GM12878 (cell line): ENCODE data around the gene CATSPER4. TPM values are rescaled to one million over a fixed set of nuclear protein-coding genes. Genes with fewer than 3 reads are reported as not detected.

Experiments
- ATAC-seq: fragments of 200-7000 bp; cut with Tn5 transposase; 3 replicates; pipeline ENCODE4 v1.9.1; 2020; ENCODE audit warnings: mild to moderate bottlenecking, moderate library complexity
- BruUV-seq: library from RNA; stranded (reverse); fragments of 400-500 nt; replicated peaks from 2 replicates; lab custom pipeline; 2021; lab: Mats Ljungman, UMichigan
- CTCF ChIA-PET: fragments of 300-600 bp; sonication (Branson Sonifier 250); formaldehyde crosslinking; extraction: SDS; loops from one replicate; lab custom pipeline; 2021; ENCODE audit warnings: inconsistent platforms; lab: Yijun Ruan, JAX
- POLR2A ChIA-PET: fragments of 350-600 bp; formaldehyde crosslinking; extraction: SDS; loops from one replicate; lab custom pipeline; 2021; ENCODE audit warnings: inconsistent platforms; lab: Charles Lee
- RAD21 ChIA-PET: fragments of 300-600 bp; sonication (Branson Sonifier 250); formaldehyde crosslinking; loops from one replicate; lab custom pipeline; 2023; ENCODE audit warnings: antibody characterized with exemption; ENCODE audit not compliant: unreplicated experiment; lab: Charles Lee
- SMC1A ChIA-PET: fragments of 300-600 bp; sonication (Branson Sonifier 250); formaldehyde crosslinking; loops from one replicate; lab custom pipeline; 2023; ENCODE audit not compliant: unreplicated experiment, uncharacterized antibody; lab: Charles Lee
- DNase-seq: peaks from one replicate; pipeline ENCODE4 v3.0.0-alpha.2; 2011; ENCODE audit warnings: low read depth, low spot score
- FAIRE-seq: peaks from 3 replicates; lab custom pipeline; 2011; peaks lifted over from hg19 to GRCh38; lab: Jason Lieb, UNC
- H2AFZ ChIP-seq: 2 replicates; pipeline ENCODE4 v1.6.0; 2011; ENCODE audit warnings: low read depth, low read length, control low read depth; ENCODE audit not compliant: control insufficient read depth
- H3K27ac ChIP-seq: 2 replicates; pipeline ENCODE4 v1.5.1; 2011; ENCODE audit warnings: control low read depth; ENCODE audit not compliant: control insufficient read depth, insufficient read depth
- H3K27me3 ChIP-seq, 2 experiments: replicated peaks in 1 of 2; 2 replicates each; pipeline versions ENCODE4 v1.6.0 to v1.6.1; 2011; ENCODE audit warnings: low read length in 1 of 2; ENCODE audit not compliant: control insufficient read depth in 2 of 2, insufficient read depth in 2 of 2
- H3K36me3 ChIP-seq, 2 experiments: 2 replicates each; pipeline ENCODE4 v1.5.1; 2011; ENCODE audit warnings: low read length in 1 of 2; ENCODE audit not compliant: control insufficient read depth in 2 of 2, insufficient read depth in 2 of 2
- H3K4me1 ChIP-seq: 2 replicates; pipeline ENCODE4 v1.6.1; 2011; ENCODE audit warnings: mild to moderate bottlenecking, low read length, moderate library complexity, mixed read lengths; ENCODE audit not compliant: control insufficient read depth, insufficient read depth
- H3K4me2 ChIP-seq: 2 replicates; pipeline ENCODE4 v1.6.0; 2011; ENCODE audit warnings: control low read depth; ENCODE audit not compliant: control insufficient read depth, insufficient read depth
- H3K4me3 ChIP-seq: fragments of 200-600 bp; sonication (generic); 2 replicates; pipeline ENCODE4 v1.5.1; 2016
- H3K79me2 ChIP-seq: 2 replicates; pipeline ENCODE4 v1.6.0; 2011; ENCODE audit warnings: low read length; ENCODE audit not compliant: control insufficient read depth, insufficient read depth
- H3K9ac ChIP-seq: 2 replicates; pipeline ENCODE4 v1.8.0; 2011; ENCODE audit warnings: low read length, control low read depth, mixed read lengths; ENCODE audit not compliant: control insufficient read depth, insufficient read depth
- H3K9me3 ChIP-seq: replicated peaks from 3 replicates; pipeline ENCODE4 v1.5.1; 2011; ENCODE audit warnings: mild to moderate bottlenecking, low read length; ENCODE audit not compliant: control insufficient read depth, insufficient read depth
- H4K20me1 ChIP-seq: 2 replicates; pipeline ENCODE4 v1.6.0; 2011; ENCODE audit not compliant: control insufficient read depth, insufficient read depth
- BACH1 ChIP-seq: fragments of 450-650 bp; IDR thresholded peaks from 2 replicates; pipeline ENCODE4 v1.6.1; 2017; ENCODE audit warnings: mild to moderate bottlenecking, borderline replicate concordance
- BMI1 ChIP-seq: fragments of 450-650 bp; IDR thresholded peaks from 2 replicates; pipeline ENCODE4 v1.6.1; 2016; ENCODE audit warnings: mild to moderate bottlenecking, moderate library complexity, borderline replicate concordance
- DPF2 ChIP-seq: fragments of 450-650 bp; IDR thresholded peaks from 2 replicates; pipeline ENCODE4 v1.6.1; 2017; ENCODE audit warnings: mild to moderate bottlenecking
- ESRRA ChIP-seq: IDR thresholded peaks from 2 replicates; pipeline ENCODE4 v1.6.1; 2012; ENCODE audit warnings: mild to moderate bottlenecking, low read length, improper control_type of control experiment
- HSF1 ChIP-seq: fragments of 150-350 bp; IDR thresholded peaks from 2 replicates; pipeline ENCODE4 v1.6.1; 2014; ENCODE audit warnings: mild to moderate bottlenecking, low read depth, low read length
- KAT2A ChIP-seq: conservative IDR thresholded peaks from 2 replicates; pipeline ENCODE4 v1.6.1; 2011; ENCODE audit warnings: low read depth, low read length; ENCODE audit not compliant: control insufficient read depth
- KDM1A ChIP-seq: fragments of 200-600 bp; sonication (generic); IDR thresholded peaks from 2 replicates; pipeline ENCODE4 v1.6.1; 2016; ENCODE audit warnings: borderline replicate concordance
- LARP7 ChIP-seq: fragments of 450-650 bp; IDR thresholded peaks from 2 replicates; pipeline ENCODE4 v1.6.1; 2017; ENCODE audit warnings: mild to moderate bottlenecking
- MEF2A ChIP-seq: IDR thresholded peaks from 2 replicates; pipeline ENCODE4 v1.6.1; 2011; ENCODE audit warnings: low read depth, mild to moderate bottlenecking, low read length, moderate library complexity; ENCODE audit not compliant: insufficient read depth
- MEF2B ChIP-seq: fragments of 450-650 bp; IDR thresholded peaks from 2 replicates; pipeline ENCODE4 v1.6.1; 2018; ENCODE audit warnings: mild to moderate bottlenecking, moderate library complexity; ENCODE audit not compliant: partially characterized antibody, poor library complexity, severe bottlenecking
- MTA2 ChIP-seq: fragments of 450-650 bp; IDR thresholded peaks from 2 replicates; pipeline ENCODE4 v1.6.1; 2016; ENCODE audit warnings: low read depth, mild to moderate bottlenecking, moderate library complexity
- PKNOX1 ChIP-seq: fragments of 450-650 bp; IDR thresholded peaks from 2 replicates; pipeline ENCODE4 v1.6.1; 2016; ENCODE audit warnings: mild to moderate bottlenecking
- POLR2A ChIP-seq: IDR thresholded peaks from 2 replicates; pipeline ENCODE4 v1.6.1; 2011; ENCODE audit warnings: low read depth, mild to moderate bottlenecking, low read length
- SIX5 ChIP-seq: IDR thresholded peaks from 2 replicates; pipeline ENCODE4 v1.6.1; 2011; ENCODE audit warnings: mild to moderate bottlenecking, low read depth, low read length, moderate library complexity; ENCODE audit not compliant: severe bottlenecking
- SP1 ChIP-seq: IDR thresholded peaks from one replicate; pipeline ENCODE4 v1.6.1; 2011; ENCODE audit warnings: low read depth, low read length
- TCF3 ChIP-seq: IDR thresholded peaks from 2 replicates; pipeline ENCODE4 v1.6.1; 2012; ENCODE audit warnings: low read depth, mild to moderate bottlenecking, low read length, borderline replicate concordance; ENCODE audit not compliant: insufficient read depth
- ZNF217 ChIP-seq: fragments of 450-650 bp; IDR thresholded peaks from 2 replicates; pipeline ENCODE4 v1.6.1; 2017; ENCODE audit warnings: antibody characterized with exemption, mild to moderate bottlenecking
- WGBS: methylation state at CpG from one replicate; pipeline ENCODE4 v1.1.6; 2016; ENCODE audit warnings: low lambda C conversion rate; ENCODE audit not compliant: insufficient replicate concordance, insufficient coverage; ENCODE audit errors: missing lambda C conversion rate; 5-methylcytosine and 5-hydroxymethylcytosine counted together
- in situ Hi-C: fragments of 300-500 bp; cut with MboI; formaldehyde crosslinking; loops from 9 replicates; pipeline ENCODE4 v1.14.3; 2018; ENCODE audit warnings: mixed read lengths
- intact Hi-C: fragments of 100-400 bp; cut with micrococcal nuclease; formaldehyde crosslinking; loops from one replicate; pipeline ENCODE4 v1.14.2; 2022; ENCODE audit not compliant: unreplicated experiment
- polyA plus RNA-seq, 11 experiments: library from polyadenylated mRNA; depleted of rRNA in 4 of 11; unstranded in 6 of 11; stranded (reverse) in 5 of 11; fragments of >200 nt; fragmentation: Nextera tagmentation in 4 of 11; fragmentation: Illumina TruSeq in 1 of 11; extraction: Ambion mirVana in 4 of 11; extraction: Trizol in 1 of 11; gene quantifications; 1 replicate in 1 of 11; 2 replicates in 10 of 11; pipeline versions ENCODE4 v1.2.1 to v1.2.3, GENCODE V29; 2011 to 2016; ENCODE audit warnings: inconsistent platforms in 2 of 11, missing spikeins in 2 of 11, low read depth in 1 of 11
- total RNA-seq, 4 experiments: library from RNA; depleted of rRNA in 3 of 4; stranded (reverse); fragments of >200 nt in 3 of 4; fragmentation: Illumina TruSeq in 1 of 4; extraction: Trizol in 1 of 4; gene quantifications; 2 replicates each; pipeline versions ENCODE4 v1.2.1 to v1.2.3, GENCODE V29; 2013 to 2021
- TF ChIP-seq, protein P1 (sequence below): fragments of 450-650 bp; IDR thresholded peaks from 2 replicates; pipeline ENCODE4 v1.6.1; 2017; ENCODE audit warnings: mild to moderate bottlenecking, low read depth, inconsistent platforms; ENCODE audit not compliant: poor library complexity, severe bottlenecking
- TF ChIP-seq, protein P2 (sequence below): IDR thresholded peaks from 2 replicates; pipeline ENCODE4 v1.6.1; 2012; ENCODE audit warnings: low read depth, low read length, improper control_type of control experiment

The CATSPER4 gene
- total and polyA plus RNA-seq, 10 of the 15 experiments (the other 5 are each of a cell fraction or from before 2014, with no cell fraction given), result 0.13 TPM; not detected in 9

DNA sequence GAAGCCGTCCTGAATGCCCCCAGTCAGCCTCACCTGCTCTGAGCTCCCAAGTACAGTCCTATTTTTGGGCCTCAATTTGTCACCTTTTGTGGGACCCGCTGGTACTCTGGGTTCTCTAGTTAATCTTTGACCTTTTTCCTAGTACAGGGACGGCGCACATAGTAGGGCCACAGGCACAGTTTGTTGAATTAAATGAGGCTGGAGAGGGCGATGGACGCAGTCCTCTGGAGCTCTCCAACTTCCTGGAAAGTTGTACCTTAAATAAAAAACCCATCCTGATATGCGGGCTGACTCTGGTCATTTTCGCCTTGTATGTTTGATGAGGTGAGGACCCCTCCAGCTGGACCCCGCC is 26.7 kb upstream of the CATSPER4 start:
- CTCF ChIA-PET, result interaction anchor here (0.6 to 1.3 kb wide), 3 partner anchors 70 to 1471 kb away, joined by 3 to 4 read pairs (median 4); partner anchors contain the start of gene CEP85
- no peak for TF ChIP-seq SIX5
- no peak for TF ChIP-seq DPF2
- TF ChIP-seq, protein P1, sequence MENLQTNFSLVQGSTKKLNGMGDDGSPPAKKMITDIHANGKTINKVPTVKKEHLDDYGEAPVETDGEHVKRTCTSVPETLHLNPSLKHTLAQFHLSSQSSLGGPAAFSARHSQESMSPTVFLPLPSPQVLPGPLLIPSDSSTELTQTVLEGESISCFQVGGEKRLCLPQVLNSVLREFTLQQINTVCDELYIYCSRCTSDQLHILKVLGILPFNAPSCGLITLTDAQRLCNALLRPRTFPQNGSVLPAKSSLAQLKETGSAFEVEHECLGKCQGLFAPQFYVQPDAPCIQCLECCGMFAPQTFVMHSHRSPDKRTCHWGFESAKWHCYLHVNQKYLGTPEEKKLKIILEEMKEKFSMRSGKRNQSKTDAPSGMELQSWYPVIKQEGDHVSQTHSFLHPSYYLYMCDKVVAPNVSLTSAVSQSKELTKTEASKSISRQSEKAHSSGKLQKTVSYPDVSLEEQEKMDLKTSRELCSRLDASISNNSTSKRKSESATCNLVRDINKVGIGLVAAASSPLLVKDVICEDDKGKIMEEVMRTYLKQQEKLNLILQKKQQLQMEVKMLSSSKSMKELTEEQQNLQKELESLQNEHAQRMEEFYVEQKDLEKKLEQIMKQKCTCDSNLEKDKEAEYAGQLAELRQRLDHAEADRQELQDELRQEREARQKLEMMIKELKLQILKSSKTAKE, result no peak
- no peak for TF ChIP-seq LARP7
- TF ChIP-seq PKNOX1, result no peak
- no peak for TF ChIP-seq BMI1
- no peak for TF ChIP-seq HSF1
- TF ChIP-seq MEF2B, result no peak
- no peak for TF ChIP-seq KAT2A
- no peak for TF ChIP-seq ZNF217
- TF ChIP-seq, protein P2, sequence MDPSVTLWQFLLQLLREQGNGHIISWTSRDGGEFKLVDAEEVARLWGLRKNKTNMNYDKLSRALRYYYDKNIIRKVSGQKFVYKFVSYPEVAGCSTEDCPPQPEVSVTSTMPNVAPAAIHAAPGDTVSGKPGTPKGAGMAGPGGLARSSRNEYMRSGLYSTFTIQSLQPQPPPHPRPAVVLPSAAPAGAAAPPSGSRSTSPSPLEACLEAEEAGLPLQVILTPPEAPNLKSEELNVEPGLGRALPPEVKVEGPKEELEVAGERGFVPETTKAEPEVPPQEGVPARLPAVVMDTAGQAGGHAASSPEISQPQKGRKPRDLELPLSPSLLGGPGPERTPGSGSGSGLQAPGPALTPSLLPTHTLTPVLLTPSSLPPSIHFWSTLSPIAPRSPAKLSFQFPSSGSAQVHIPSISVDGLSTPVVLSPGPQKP, result no peak
- TF ChIP-seq POLR2A, result no peak
- no peak for TF ChIP-seq ESRRA
- no peak for TF ChIP-seq MTA2
- TF ChIP-seq KDM1A, result no peak
- TF ChIP-seq SP1, result no peak
- no peak for TF ChIP-seq TCF3
- no peak for TF ChIP-seq MEF2A
- no peak for TF ChIP-seq BACH1
- FAIRE-seq (no peak), DNase-seq (no peak), ATAC-seq (no peak)
- peak overlapping the region; percentile 84 for H3K4me2 ChIP-seq
- no peaks in the 10 kb centered on the region; the same call in 2 of the 3 replicates for H3K9me3 ChIP-seq
- H3K36me3 ChIP-seq, result no peaks in the 10 kb centered on the region
- H3K79me2 ChIP-seq, result no peaks in the 10 kb centered on the region
- H4K20me1 ChIP-seq, result no peaks in the 10 kb centered on the region
- intact Hi-C loops, result loop anchor here (5.0 to 10.0 kb wide), 2 partner anchors 56 to 231 kb away; no protein-coding TSS in a partner anchor
- no peak overlapping the region for H3K27ac ChIP-seq
- H3K9ac ChIP-seq, result no peak overlapping the region
- H2AFZ ChIP-seq, result no peak overlapping the region
- no TSS peak for BruUV-seq
- H3K4me3 ChIP-seq, result no peak overlapping the region
- in situ Hi-C loops, result no loop called here
- H3K27me3 ChIP-seq, result peaks cover 3 to 18% of the 10 kb centered on the region in 2 experiments
- peaks cover 4% of the 10 kb centered on the region for H3K4me1 ChIP-seq
- WGBS, result 57% methylated on average over 9 of the region's 9 CpGs
- SMC1A ChIA-PET, result no interaction called here
- RAD21 ChIA-PET, result no interaction called here
- POLR2A ChIA-PET, result no interaction called here
